GM12872 (cell line): ENCODE data around the gene LCT.

Source experiments
- TF ChIP-seq, protein P1 (sequence below): IDR thresholded peaks from 3 replicates; pipeline ENCODE4 v1.5.1; 2011; ENCODE audit warnings: low read depth, mild to moderate bottlenecking, low read length, moderate library complexity; ENCODE audit not compliant: insufficient read depth

The LCT gene

DNA sequence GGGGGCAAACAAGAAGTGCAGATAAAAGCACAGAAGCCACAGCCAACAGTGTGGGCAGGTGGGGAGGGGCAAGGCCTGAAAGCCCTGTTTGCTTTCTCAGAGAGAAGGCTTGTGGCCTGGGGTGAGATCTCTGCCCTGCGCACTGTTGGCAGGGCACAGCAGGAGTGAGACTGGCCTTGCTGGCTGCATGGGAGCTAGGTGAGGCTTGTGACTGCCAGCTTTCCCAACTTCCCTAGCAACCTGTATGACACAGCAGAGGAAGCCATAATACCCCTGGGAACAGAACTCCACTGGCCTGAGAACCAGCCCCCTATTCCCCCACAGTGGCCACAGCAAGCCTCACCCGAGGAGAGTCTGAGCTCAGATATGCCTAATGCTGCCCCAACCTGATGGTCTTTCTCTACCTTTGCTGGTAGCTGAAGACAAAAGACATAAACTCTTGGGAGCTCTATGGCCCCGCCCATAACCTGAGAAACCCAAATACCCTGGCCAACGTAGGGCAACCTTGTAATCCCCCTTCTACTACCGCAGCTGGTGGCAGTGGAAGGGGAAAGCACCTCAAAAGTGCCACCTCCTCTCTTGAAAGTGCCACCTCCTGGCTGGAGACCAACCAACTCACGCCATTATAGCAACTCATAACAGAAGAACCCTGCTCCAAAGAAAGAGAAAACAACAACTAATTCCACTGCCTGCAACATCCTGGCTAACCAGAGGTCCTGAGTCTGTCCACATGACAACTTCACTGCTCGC lies 44.4 kb downstream of the LCT start:
- TF ChIP-seq, protein P1, sequence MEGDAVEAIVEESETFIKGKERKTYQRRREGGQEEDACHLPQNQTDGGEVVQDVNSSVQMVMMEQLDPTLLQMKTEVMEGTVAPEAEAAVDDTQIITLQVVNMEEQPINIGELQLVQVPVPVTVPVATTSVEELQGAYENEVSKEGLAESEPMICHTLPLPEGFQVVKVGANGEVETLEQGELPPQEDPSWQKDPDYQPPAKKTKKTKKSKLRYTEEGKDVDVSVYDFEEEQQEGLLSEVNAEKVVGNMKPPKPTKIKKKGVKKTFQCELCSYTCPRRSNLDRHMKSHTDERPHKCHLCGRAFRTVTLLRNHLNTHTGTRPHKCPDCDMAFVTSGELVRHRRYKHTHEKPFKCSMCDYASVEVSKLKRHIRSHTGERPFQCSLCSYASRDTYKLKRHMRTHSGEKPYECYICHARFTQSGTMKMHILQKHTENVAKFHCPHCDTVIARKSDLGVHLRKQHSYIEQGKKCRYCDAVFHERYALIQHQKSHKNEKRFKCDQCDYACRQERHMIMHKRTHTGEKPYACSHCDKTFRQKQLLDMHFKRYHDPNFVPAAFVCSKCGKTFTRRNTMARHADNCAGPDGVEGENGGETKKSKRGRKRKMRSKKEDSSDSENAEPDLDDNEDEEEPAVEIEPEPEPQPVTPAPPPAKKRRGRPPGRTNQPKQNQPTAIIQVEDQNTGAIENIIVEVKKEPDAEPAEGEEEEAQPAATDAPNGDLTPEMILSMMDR: no peak

DNA sequence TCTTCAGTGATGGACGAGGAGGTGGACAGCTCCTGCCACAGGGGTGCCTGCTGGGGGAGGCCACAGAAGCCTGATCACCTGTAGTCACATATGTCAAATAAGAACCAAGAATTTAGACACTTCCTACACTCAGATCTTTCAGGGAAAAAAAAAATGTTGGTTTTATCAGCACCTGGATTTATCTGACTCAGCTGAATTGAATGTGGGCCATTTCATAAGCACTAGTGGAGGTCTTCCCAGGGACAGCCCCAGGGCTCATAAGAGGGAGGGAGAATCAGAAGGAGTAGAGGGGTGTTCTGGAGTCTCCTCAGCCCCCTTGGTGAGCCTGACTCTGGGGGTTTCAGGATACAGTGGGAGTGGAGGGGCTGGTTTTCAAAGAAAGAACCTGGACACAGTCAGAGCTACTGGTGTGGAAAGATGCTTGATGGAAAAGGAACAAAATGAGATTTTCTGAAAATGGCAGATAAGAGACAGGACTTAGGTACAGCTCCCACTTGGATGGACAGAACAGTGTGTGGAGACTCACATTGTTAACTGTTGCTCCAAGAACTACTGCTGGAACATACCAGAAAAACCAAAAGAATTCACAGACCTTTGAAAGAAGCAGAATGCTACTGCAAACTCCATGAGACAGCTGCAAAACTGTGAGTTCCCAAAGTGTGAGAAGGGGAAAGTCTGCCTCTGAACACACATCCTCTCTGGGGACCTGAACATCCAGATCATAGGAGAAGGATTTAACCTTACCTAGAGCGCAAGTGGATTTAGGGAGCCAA lies 45.4 kb downstream of the LCT start:
- TF ChIP-seq, protein P1: no peak

DNA sequence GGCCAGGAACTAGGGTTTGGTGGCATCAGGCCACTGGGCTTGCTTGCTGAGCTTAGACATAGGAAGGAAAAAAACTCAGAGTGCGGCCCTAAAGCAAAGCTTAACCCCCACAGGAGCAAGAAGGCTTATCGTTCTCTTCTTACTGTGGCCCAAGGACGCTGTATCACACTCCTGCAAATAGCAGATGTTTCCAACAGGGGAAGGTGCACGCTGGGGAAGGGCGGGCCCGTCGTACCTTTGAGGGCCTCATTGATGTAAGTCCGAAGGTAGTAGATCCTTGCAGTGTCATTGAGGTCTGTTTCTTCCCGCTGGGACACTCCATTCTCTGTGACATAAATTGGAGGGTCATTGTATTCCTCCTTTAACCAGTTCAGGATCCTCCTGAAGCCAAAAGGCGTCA lies 46.6 kb downstream of the LCT start:
- TF ChIP-seq, protein P1: no peak

DNA sequence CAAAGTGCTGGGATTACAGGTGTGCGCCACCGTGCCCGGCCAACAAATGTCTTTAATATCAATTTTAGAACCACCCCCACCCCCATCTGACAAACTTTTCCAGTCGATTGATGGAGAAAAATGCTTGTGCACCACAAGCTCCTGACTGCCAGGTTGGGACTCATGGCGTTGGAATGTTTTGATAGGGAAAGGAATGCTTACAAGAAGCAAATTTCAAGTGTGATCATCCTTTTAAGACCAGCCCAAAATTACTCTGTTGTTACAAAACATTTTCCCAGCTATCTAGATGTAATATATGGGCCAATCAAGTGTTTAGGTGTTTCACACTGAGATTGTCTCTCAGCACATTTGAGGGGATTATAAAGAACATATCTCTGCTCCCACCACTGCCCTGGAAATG lies 50.2 kb downstream of the LCT start:
- TF ChIP-seq, protein P1: no peak

DNA sequence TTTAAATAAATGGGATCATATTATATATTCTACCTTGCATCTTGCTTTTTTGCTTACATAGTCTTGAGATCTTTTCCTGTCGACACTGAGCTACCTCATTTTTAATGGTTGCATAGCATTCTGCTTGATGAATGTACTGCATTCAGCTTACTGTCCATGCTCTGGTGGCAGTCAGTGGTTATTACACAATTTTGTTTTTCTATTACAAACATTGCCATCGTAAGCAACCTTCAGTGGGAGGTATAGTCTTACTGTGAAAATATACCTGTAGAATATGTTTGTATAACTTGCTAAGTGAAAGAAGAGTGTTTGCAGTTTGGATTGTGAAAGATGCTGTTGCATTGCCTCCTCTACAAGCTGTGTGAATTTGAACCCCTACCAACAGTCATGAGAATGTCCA lies 52.0 kb downstream of the LCT start:
- TF ChIP-seq, protein P1: peak; percentile 47; the same call in 2 of the 3 replicates

DNA sequence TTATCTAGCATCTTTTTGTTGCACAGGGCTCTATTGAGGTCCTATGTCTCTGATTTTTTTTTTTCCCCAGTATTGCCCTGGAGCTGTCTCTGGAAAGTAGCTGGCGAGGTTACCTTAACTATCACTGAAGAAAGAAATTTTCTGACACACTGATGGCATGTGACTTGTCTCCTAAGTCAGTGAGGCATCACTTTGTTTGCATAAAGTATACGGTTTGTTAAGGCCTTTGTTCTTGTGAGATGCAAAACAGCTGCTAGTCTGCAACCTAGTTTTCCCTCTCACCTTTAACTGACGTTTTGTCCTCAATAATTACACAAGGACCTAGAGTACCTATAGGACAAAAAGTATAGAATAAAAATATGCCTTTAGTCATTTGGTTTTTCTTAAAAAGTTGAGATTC lies 53.5 kb downstream of the LCT start:
- TF ChIP-seq, protein P1: no peak

DNA sequence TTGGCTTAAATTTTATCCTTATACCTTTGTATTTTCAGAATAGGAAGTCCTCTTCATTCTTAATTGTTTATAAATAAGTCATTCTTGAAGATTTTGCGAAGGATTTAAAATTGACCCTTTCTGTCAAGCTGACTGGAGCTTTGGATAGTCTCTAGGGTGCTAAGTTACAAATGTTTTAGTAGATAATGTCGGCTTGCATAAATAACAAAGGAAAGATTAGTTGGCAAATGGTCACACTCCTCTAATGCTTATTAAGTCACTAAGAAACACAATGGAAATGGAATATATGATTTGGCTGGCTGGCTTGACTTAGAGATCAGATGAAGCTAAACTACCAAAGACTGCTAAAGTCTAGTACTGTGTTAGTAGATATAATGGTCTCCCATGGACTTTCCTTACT lies 54.8 kb downstream of the LCT start:
- TF ChIP-seq, protein P1: no peak
